Endothelial cell of umbilical vein (primary cell): Measurements from ENCODE around the gene DLGAP1. TPM values are rescaled to one million over a fixed set of nuclear protein-coding genes. Genes with fewer than 3 reads are reported as not detected.

ENCODE experiments used
- BruUV-seq: library from RNA; stranded (reverse); fragments of 400-500 nt; replicated peaks from 2 replicates; lab custom pipeline; 2021; lab: Mats Ljungman, UMichigan
- CTCF ChIA-PET: fragments of 300-600, 350-600 bp; sonication (Branson Sonifier 250); formaldehyde crosslinking; loops from one replicate; lab custom pipeline; 2021; ENCODE audit warnings: antibody characterized with exemption, inconsistent platforms; lab: Charles Lee
- POLR2A ChIA-PET: fragments of 300-600, 350-600 bp; sonication (Branson Sonifier 250); formaldehyde crosslinking; loops from one replicate; lab custom pipeline; 2021; ENCODE audit warnings: antibody characterized with exemption, inconsistent platforms; lab: Charles Lee
- DNase-seq: peaks from one replicate; pipeline ENCODE4 v3.0.0-alpha.2; 2011; ENCODE audit warnings: low read depth, low spot score
- FAIRE-seq: peaks from 2 replicates; lab custom pipeline; 2011; peaks lifted over from hg19 to GRCh38; lab: Jason Lieb, UNC
- H2AFZ ChIP-seq: 2 replicates; pipeline ENCODE4 v1.6.0; 2012; ENCODE audit warnings: low read depth, low read length, control low read depth, inconsistent platforms
- H3K27ac ChIP-seq: 2 replicates; pipeline ENCODE4 v1.5.1; 2011; ENCODE audit warnings: low read depth, mild to moderate bottlenecking, control low read depth, low read length, moderate library complexity; ENCODE audit not compliant: insufficient read depth
- H3K27me3 ChIP-seq, 2 experiments: 2 replicates each; pipeline versions ENCODE4 v1.6.0 to v1.6.1; 2011; ENCODE audit warnings: low read length in 2 of 2, mixed read lengths in 1 of 2; ENCODE audit not compliant: control insufficient read depth in 2 of 2, insufficient read depth in 2 of 2
- H3K36me3 ChIP-seq, 2 experiments: 2 replicates in 1 of 2; 3 replicates in 1 of 2; pipeline ENCODE4 v1.5.1; 2011; ENCODE audit warnings: low read length in 2 of 2, mild to moderate bottlenecking in 1 of 2, moderate library complexity in 1 of 2; ENCODE audit not compliant: control insufficient read depth in 2 of 2, insufficient read depth in 2 of 2; ENCODE audit errors: extremely low read depth in 1 of 2
- H3K4me1 ChIP-seq: 3 replicates; pipeline ENCODE4 v1.5.1; 2011; ENCODE audit warnings: mild to moderate bottlenecking, low read length; ENCODE audit not compliant: control insufficient read depth, insufficient read depth; ENCODE audit errors: extremely low read depth
- H3K4me2 ChIP-seq: 2 replicates; pipeline ENCODE4 v1.6.1; 2011; ENCODE audit warnings: low read length, control low read depth, mixed read lengths; ENCODE audit not compliant: insufficient read depth
- H3K4me3 ChIP-seq, 3 experiments: fragments of 200-600 bp in 1 of 3; sonication (generic), shearing (Covaris generic) in 1 of 3; replicated peaks in 1 of 3; 2 replicates each; pipeline ENCODE4 v1.5.1; 2011 to 2016; ENCODE audit warnings: control low read depth in 3 of 3, low read length in 3 of 3, mild to moderate bottlenecking in 2 of 3, inconsistent platforms in 1 of 3, low read depth in 1 of 3, moderate library complexity in 1 of 3; ENCODE audit not compliant: insufficient read depth in 1 of 3
- H3K79me2 ChIP-seq: 2 replicates; pipeline ENCODE4 v1.6.0; 2012; ENCODE audit warnings: low read length, inconsistent platforms; ENCODE audit not compliant: control insufficient read depth, insufficient read depth
- H3K9ac ChIP-seq: replicated peaks from 2 replicates; pipeline ENCODE3; 2011; ENCODE audit warnings: low read length, control low read depth; ENCODE audit not compliant: insufficient read depth; ENCODE audit errors: extremely low read depth
- H3K9me1 ChIP-seq: replicated peaks from 3 replicates; pipeline ENCODE4 v1.6.0; 2011; ENCODE audit warnings: mild to moderate bottlenecking, low read length; ENCODE audit not compliant: control insufficient read depth, insufficient read depth; ENCODE audit errors: extremely low read depth
- H3K9me3 ChIP-seq: replicated peaks from 2 replicates; pipeline ENCODE4 v1.5.1; 2012; ENCODE audit warnings: low read length, inconsistent platforms; ENCODE audit not compliant: control insufficient read depth, insufficient read depth
- H4K20me1 ChIP-seq: replicated peaks from 2 replicates; pipeline ENCODE3; 2011; ENCODE audit warnings: mild to moderate bottlenecking, low read length; ENCODE audit not compliant: control insufficient read depth, insufficient read depth; ENCODE audit errors: extremely low read depth
- CTCF ChIP-seq, 2 donors: IDR thresholded peaks; 1 replicate in 1 of 2; 2 replicates in 1 of 2; pipeline ENCODE4 v1.5.1; 2011; ENCODE audit warnings: low read length in 2 of 2, mild to moderate bottlenecking in 2 of 2, moderate library complexity in 2 of 2, control low read depth in 1 of 2, inconsistent platforms in 1 of 2, low read depth in 1 of 2; ENCODE audit not compliant: insufficient read depth in 1 of 2; ENCODE audit errors: extremely low read depth in 1 of 2
- EZH2 ChIP-seq: IDR thresholded peaks from 2 replicates; pipeline ENCODE4 v1.6.1; 2012; ENCODE audit warnings: borderline replicate concordance, low read depth, mild to moderate bottlenecking, moderate library complexity, low read length, inconsistent platforms; ENCODE audit not compliant: severe bottlenecking
- FOS ChIP-seq: IDR thresholded peaks from 2 replicates; pipeline ENCODE4 v1.6.1; 2011; ENCODE audit warnings: mild to moderate bottlenecking, low read length, moderate library complexity, borderline replicate concordance; ENCODE audit not compliant: insufficient read depth
- GATA2 ChIP-seq: IDR thresholded peaks from 2 replicates; pipeline ENCODE4 v1.7.0; 2011; ENCODE audit warnings: low read depth, mild to moderate bottlenecking, moderate library complexity, mixed read lengths, low read length; ENCODE audit not compliant: insufficient read length, insufficient read depth
- JUN ChIP-seq: IDR thresholded peaks from 2 replicates; pipeline ENCODE4 v1.6.1; 2011; ENCODE audit warnings: borderline replicate concordance, low read depth; ENCODE audit not compliant: insufficient read length, insufficient read depth
- MAX ChIP-seq: IDR thresholded peaks from 2 replicates; pipeline ENCODE4 v1.6.1; 2011; ENCODE audit not compliant: insufficient read depth, insufficient read length
- MYC ChIP-seq: IDR thresholded peaks from one replicate; pipeline ENCODE4 v1.6.1; 2011; ENCODE audit warnings: mild to moderate bottlenecking, low read depth, low read length
- POLR2A ChIP-seq: IDR thresholded peaks from 2 replicates; pipeline ENCODE4 v1.6.1; 2012; ENCODE audit warnings: low read depth, mild to moderate bottlenecking, control low read depth, low read length
- POLR2AphosphoS5 ChIP-seq: IDR thresholded peaks from 2 replicates; pipeline ENCODE4 v1.6.1; 2012; ENCODE audit warnings: low read depth, mild to moderate bottlenecking, control low read depth, low read length, moderate library complexity; ENCODE audit not compliant: insufficient read depth
- dilution Hi-C: fragments of 300-500 bp; cut with MboI; formaldehyde crosslinking; loops from one replicate; pipeline ENCODE4 v1.15.0; 2019; ENCODE audit warnings: low sequenced_read_pairs; ENCODE audit not compliant: extremely low pct_ligation_motif_present
- intact Hi-C: fragments of 100-400 bp; cut with micrococcal nuclease; formaldehyde crosslinking; loops from one replicate; pipeline ENCODE4 v1.10.0; 2022
- polyA plus RNA-seq, 4 experiments: library from polyadenylated mRNA; depleted of rRNA in 3 of 4; stranded (reverse) in 3 of 4; unstranded in 1 of 4; fragments of >200 nt; gene quantifications; 2 replicates each; pipeline versions ENCODE4 v1.2.1 to v1.2.3, GENCODE V29; 2011 to 2012; ENCODE audit warnings: missing spikeins in 1 of 4
- total RNA-seq: library from RNA; stranded (reverse); gene quantifications from 2 replicates; pipeline ENCODE4 v1.2.3, GENCODE V29; 2021

The DLGAP1 gene
- total and polyA plus RNA-seq, 2 donors (not counting 3 experiments of a cell fraction or from before 2014, with no cell fraction given), result 0.04 TPM; not detected in 1

GRCh38 chr18:4204438-4204720 lies 250.7 kb downstream of the DLGAP1 start:
- no peak overlapping the region for H2AFZ ChIP-seq
- H3K36me3 ChIP-seq, result no peaks in the 10 kb centered on the region
- DNase-seq (no peak), FAIRE-seq (no peak)
- TF ChIP-seq MYC (no peak), MAX (no peak), EZH2 (no peak), CTCF (IDR thresholded peaks at IDR 0.05; ENCODE audit: extremely low read depth in 1 of 2, insufficient read depth in 1 of 2, low read depth in 1 of 2, low read length in 2 of 2) (no peak), POLR2AphosphoS5 (no peak), FOS (no peak), POLR2A (no peak), GATA2 (no peak), JUN (no peak)
- intact Hi-C loops (no loop called here), dilution Hi-C loops (no loop called here)
- no peaks in the 10 kb centered on the region for H3K27me3 ChIP-seq
- no peak overlapping the region for H3K27ac ChIP-seq
- no peaks in the 10 kb centered on the region for H3K9me3 ChIP-seq
- no peaks in the 10 kb centered on the region for H3K79me2 ChIP-seq
- BruUV-seq, result no TSS peak
- no peaks in the 10 kb centered on the region for H3K4me1 ChIP-seq
- no peaks in the 10 kb centered on the region for H4K20me1 ChIP-seq
- no peaks in the 10 kb centered on the region for H3K9me1 ChIP-seq
- POLR2A ChIA-PET, result no interaction called here
- CTCF ChIA-PET, result no interaction called here
- no peak overlapping the region for H3K9ac ChIP-seq
- no peak overlapping the region for H3K4me3 ChIP-seq
- no peak overlapping the region for H3K4me2 ChIP-seq
